NCI-H524 treated with DMSO at 0.1 percent for 48 hours (cell line): Measurements from ENCODE around the gene PHTF1.
"Not testable (repeated sequence)": the region's sequence is repeated elsewhere in the genome, so short reads cannot be mapped to it uniquely, and the experiment has no call there.

Experiments used
- DNase-seq: peaks from one replicate; lab custom pipeline; 2025; lab: John Stamatoyannopoulos, UW

PHTF1 gene

DNA sequence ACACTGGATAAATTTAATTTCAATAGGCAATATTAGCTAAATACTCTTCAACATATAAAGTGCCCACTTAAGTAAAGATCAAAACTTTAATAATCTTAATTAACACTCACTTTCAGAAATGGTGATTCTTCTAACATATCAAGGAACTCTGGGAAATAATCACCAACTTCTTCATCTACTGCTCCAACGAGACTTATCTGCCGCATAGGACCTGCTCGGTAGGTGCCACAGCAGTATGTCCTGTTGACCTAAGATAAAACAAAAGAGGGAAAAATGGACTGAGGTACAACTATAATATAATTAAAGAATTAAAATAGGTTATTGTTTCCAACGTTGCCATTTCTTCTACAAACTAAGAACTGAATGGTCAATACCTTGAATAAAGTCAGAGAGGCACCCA is 18.3 kb upstream of the PHTF1 start:
- DNase-seq = no peak

DNA sequence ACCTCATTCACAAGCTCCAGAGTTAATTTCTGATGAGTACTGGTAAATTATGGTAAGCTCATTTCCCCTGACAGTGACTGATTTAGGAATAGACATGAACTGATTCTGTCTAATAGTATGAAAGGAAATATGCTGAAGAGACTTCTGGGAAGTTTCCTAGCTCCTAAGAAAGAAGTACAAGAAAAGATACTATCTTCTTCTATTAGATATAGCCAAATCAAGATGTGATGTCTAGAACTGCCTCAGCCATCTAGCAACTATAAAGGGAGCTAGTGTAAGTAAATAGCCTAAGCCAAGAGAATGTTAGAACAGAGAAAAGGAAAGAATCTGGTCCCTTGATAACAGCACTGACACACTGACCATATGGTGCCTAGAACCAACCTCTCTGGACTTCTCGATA is 10.7 kb upstream of the PHTF1 start:
- DNase-seq = no peak

DNA sequence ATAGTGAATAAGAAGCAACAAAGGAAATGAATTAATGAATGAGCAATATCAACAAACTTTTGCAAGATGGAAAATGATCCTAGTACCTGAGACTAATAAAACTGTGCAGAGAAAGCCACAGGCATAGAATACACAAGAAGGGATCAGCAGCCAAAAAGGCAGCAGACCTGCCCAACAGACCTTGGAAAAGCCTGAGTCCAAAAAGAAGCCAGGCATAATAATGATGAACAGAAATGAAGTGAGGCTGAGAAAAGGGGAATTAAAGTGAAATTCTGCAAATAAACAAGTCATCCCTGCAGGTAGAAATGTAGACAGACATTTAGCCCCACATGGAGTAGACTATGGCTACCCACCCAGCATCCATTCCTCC is 10.3 kb upstream of the PHTF1 start:
- DNase-seq = no peak

DNA sequence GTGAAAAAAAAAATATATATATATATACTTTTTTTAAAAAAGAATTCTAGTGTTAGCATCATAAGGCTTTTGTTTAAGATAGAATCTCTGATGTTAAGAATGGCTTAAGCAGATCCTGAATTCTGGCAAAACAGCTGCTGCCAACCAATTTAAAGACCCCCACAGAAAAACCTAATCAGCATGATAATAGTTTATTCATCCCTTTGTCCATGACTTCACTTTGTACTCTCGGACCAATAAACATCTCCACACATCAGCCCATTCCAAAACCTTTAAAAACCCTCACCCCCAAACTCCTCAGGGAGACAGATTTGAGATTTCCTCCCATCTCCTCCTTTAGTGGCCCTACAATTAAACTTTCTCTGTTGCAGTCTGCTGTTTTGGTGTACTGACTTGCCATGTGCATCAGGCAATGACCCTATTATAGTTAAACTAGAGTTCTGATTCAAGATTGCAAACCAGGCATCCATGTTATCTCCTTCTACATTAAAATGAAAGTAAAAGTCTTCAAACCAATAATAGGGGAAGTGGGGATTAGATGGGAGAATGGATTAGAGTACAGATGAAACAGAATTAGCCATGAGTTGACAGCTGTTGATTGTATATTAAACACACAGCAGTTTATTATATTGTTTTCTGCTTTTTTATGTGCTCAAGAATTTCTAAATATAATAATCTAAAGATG is 9.8 kb upstream of the PHTF1 start:
- peak; percentile 50 for DNase-seq

DNA sequence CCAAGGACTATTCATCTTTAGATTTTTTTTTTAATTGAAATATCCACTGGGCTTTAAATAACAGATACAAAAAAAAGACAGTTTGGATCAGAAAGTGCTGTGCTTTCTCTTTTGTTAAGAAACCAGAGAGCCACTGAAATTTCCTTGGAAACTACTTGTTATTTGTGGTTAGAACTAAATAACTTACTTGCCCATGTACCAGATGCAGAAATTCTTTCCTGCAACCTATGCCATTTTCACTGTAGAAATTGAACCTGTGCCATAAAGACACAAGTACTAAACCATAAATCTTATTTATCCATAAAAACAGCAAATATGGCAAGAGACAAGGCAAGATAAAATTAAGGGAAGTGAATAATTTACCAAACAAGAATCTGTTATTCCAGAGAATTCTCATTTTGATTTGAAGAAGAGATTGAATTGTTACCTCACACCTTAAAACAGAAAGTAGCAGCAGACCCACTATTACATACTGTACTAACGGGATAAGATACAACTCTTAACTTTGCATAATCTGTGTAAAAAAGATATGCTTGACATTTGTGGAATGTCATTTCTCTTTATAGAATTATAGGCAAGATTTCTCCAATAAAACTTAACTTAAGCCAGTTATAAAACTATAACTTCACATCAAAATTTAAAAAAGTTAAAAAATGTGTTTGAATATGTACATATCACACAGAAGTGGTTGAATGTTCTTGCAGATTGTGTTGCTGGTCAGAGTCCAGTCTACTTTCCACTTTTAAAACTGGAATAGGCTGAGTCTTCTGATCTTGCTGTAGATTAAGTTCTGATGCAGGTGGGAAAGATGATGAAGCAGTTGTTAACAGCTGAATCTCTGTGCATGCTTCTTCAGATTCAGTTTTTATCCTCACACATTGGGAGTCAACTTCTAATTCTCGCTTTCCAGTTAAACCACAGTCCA is 6.3 kb upstream of the PHTF1 start:
- no peak for DNase-seq

DNA sequence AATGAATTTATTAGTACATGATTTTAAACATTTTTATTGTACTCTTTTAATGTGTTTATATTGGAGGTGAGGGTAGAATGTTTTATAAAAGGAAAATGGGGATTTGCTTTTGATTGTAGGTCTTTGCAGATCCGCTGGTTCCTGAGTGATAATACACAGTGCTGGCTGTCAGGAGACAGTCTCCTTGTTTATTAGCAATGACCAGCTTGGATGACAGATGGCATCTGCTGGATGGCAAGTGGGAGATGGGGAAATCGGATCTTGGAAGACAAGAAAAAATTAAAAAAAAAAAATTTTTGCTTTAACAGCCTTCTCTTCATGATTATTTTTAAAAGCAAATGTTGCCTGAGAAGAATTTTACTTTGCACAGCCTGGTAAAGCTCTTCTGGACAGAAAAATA is 4.4 kb upstream of the PHTF1 start:
- DNase-seq = peak; percentile 70

DNA sequence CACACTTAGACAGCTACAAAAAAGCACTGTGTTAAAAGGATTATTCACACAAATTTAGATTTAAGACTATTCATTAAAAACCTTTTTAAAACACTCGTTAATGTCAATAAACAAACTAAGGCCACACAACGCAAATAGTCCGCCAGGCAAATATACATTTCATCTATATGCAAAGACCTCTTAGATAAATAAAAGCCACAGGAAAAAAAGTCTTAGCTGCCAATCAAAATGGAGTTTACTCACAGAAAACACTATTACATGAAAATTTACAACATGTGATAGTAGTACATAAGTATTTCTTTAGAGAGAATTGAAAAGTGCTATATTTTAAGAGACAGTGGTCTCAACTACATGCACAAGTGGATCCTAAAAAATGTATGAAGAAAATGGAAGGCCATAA is 2.7 kb upstream of the PHTF1 start:
- no peak for DNase-seq

DNA sequence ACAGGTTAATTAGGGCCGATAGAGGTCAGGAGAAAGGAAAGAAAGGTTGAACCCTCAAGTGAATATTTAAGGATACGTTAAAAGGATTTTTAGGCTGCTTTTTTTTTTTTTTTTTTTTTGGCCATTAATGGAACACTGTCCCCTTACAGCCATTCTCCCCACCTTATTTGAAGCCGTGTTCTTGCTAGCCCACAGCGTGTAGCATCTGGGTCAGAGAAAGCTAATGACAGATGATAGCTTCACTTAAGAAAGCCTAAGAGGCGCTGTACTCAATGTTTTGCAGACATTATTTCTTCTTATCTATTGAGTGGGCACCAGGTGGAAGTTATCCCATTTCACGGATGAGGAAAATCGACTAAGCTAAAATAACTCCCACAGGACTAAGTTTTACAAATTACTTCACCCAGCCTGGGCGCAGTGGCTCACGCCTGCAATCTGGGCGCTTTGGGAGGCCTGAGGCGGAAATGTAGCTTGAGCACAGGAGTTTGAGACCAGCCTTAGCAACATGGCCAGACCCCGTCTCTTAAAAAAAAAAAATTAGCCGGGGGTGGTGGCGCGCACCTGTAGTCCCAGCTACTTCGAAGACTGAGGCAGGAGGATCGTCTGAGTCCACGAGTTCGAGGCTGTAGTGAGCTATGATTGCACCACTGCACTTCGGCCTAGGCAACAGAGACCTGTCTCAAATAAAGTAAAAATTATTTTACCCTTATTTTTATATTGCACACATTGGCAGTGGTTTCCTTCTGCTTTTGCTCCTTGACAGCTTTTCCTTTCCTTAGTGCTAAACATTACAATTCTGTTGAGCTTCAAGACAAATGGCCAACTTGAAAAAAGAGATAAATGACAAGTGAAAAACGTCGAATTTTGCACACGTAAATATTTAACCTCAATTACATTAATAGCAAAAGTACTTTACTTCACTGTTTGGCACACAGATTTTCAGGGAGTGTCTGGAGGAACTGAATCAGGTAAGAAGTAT is 1.1 kb upstream of the PHTF1 start:
- DNase-seq = no peak

DNA sequence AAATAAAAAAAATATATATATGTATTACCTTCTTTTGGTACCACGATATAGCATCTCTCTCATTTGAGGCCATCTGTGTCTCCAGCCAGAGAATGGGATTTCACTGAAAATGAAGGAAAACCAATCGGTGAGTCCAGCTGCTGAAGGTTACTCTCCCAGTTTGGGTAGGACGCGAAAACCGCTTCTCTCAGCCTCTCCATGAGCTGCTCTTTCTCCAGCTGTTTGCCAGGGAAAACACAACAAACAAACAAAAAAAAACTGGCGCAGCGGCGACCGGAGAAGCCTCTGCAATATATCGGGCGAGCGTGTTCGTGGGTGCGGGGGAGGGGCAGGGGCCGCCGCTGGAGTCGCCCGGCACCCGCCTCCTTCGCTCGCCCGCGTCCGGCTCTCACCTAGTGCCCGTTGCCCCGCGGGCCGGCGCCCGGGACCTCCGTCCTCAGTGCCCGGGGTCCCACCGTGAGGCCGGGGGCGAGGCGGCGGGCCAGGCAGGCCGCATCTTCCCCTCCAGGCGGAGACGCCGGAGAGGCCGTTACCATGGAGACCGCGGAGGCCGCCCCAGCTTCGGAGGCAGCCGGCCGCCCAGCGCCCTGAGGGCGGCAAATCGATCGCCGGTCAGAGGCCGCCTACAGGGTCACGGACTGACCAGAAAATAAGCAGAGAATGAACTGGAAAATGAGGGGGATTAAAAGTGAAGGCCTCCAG is 504 bp downstream of the PHTF1 start:
- no peak for DNase-seq

DNA sequence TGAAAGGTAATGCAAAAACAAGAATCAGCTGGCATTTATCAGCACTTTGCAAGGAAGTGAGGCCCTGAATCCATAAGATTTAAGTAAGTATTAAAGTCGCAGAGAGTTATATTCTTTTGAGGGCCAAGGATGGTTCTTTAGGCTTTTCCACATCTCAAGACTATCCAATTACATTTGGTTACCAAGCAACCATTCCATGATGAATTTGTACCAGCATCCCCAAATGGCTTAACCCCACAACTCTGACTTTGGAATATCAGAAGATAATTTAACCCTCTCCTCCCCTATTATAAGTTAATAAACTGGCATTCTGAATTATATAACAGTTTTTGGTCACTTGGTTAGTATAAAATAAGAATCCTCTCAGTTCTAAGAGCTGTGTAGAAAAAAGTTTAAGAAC is 2.8 kb downstream of the PHTF1 start:
- DNase-seq = no peak

DNA sequence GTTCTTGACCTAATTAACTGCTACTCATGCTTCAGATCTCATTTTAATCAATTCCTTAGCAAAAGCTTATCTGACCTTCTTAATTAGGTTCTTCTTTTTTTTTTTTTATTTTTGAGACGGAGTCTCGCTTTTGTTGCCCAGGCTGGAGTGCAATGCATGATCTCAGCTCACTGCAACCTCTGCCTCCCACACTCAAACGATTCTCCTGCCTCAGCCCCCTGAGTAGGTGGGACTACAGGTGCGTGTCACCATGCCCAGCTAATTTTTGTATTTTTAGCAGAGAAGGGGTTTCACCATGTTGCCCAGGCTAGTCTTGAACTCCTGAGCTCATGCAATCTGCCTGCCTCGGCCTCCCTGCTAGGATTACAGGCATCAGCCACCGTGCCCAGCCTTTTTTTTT is 6.0 kb downstream of the PHTF1 start:
- DNase-seq = not testable (repeated sequence)

DNA sequence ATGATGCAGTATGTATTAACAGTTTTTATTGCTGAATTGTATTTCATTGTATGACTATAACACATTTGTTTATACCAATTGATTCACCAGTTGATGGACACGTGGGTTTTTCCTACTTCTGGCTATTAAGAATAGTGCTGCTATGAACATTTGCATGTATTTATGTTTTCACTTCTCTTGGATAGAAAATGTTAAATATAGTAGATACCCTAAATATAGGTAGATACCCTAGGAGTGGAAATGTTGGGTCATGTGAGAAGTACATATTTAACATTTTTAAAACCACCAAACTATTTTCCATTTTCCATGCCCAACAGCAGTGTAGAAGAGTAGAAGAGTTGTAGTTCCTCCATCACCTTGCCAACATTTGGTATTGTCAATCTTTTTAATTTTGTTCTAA is 7.8 kb downstream of the PHTF1 start:
- DNase-seq = no peak

DNA sequence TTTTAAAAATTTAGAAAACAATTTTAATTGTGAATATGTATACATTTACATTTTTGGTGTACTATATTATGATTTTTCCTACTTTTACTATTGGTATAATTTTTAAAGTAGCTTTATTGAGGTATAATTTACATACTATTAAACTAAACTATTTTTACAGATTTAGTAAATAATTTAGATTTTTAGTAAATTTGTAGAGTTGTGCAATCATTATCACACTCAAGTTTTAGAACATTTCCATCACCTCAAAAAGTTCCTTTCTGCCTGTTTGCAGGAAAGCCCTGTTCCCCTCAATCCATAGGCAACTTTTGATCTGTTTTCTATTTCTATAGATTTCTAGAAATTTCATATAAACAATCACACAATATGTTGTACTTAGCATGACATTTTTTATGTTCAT is 8.2 kb downstream of the PHTF1 start:
- DNase-seq = no peak

DNA sequence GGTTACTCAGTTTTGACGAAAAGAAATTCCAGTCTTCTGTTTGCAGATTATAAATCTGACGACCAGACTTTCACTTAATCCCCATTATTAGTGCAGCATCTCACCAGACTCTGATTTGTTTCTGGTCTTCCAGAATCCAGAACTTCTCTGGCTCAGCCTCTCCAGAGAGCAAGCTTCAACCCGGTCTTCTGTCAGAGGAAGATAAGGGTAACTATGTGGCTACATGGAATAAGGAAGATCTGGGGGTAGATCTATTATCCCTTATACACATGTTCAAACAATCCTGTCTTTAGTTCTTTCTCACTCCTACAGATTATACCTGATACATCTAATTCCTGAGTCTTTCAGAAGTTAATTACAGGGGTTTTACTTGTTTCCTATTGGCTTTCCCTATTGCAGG is 9.9 kb downstream of the PHTF1 start:
- no peak for DNase-seq

DNA sequence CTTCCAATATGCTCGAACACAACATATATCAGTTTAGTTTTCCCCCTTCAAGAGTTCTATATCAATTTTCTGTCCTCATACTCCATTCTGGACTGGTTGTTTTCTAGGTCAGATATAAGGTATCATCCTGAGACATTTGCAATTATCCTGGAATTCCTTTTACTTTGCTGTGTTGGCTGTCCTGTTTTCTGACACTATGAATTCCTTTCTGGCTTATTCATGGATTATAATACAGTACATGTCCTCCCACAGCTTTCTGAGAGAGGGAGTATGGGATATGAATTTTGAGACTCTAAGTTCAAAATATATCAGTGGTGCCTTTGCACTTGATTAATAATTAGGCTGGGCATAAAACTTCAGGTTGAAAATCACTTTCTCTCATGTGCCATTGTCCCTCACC is 11.9 kb downstream of the PHTF1 start:
- DNase-seq = no peak

DNA sequence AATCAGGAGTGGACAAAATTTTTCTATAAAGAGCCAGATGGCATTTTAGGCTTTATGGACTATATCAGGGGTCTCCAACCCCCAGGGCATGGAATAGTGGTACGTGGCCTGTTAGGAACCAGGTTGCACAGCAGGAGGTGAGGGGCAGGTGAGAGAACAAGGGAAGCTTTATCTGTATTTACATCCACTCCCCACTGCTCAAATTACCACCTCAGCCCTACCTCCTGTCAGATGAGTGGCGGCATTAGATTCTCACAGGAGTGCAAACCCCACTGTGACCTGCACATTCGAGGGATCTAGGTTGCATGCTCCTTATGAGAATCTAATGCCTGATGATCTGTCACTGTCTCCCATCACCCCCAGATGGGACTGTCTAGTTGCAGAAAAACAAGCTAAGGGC is 13.9 kb downstream of the PHTF1 start:
- DNase-seq = peak; percentile 28

DNA sequence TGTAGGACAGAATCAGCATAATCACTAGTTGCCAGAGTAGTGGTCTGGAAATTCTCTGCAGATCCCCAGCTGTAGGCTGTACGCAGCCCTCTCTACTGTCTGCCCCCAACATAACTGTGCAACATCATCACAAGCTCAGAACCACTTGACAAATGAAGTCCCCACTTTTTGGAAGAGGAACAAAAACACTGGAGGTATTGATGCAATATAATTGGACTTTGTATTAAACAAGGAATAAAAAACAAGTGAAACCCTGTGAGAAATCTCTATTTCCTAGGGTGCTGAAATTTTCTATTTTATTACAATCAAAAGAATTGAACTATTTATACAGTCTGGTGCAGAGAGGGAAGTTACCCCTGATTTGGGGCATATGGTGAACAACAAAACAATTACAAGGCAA is 15.2 kb downstream of the PHTF1 start:
- no peak for DNase-seq

DNA sequence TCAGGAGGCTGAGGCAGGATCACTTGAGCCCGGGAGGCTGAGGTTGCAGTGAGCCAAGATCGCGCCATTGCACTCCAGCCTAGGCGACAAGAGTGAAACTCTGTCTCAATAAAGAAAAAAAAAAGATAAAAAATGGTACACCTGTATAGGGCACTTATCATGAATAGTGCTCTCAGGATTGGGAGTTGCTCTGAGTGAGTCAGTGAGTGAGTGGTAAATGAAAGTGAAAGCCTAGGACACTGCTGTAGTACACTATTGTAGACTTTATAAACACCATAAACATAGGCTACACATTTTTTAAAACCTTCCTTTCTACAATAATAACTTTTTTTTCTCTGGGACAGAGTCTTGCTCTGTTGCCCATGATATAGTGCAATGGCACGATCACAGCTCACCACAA is 16.8 kb downstream of the PHTF1 start:
- no peak for DNase-seq

DNA sequence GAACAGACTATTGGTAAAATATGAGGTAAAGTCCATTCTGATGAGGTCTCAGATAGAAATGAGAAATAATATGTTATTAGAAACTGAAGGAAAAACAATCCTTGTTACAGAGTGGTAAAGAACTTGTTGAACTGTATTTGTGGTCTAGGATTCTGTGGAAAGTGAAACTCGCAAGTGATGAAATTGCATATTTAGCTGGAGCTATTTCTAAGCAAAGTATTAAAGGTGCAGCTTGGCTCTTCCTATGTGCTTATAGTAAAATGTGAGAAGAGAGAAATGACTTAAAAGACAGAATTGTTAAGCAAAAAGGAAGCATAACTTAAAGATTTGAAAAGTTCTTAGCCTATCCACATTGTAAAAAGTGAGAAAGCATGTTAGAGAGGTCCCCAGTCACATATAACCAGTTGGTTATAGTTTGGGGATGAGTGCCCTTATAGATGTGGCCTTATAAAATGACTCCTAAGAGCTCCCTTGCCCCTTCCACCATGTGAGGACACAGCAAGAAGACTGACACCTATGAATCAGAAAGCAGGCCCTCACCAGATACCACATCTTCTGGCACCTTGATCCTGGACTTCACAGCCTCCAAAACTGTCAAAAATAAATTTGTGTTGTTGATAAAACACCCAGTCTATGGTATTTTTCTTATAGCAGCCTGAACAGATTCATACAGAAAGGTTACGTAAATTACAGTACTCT is 24.8 kb downstream of the PHTF1 start:
- no peak for DNase-seq

DNA sequence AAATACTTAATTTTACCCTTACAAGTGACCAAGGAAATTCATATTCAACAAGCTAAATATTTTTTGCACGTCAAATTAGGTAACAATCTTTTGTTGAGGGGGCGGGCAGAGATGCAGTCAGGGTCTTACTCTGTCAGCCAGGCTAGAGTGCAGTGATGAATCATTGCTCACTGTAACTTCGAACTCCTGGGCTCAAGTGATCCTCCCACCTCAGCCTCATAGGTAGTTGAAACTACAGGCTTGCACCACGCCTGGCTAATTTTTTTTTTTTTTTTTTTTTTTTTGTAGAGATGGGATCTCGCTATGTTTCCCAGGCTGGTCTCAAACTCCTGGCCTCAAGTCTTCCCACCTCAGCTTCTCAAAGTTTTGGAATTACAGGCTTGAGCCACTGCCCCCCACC is 26.5 kb downstream of the PHTF1 start:
- DNase-seq = no peak

DNA sequence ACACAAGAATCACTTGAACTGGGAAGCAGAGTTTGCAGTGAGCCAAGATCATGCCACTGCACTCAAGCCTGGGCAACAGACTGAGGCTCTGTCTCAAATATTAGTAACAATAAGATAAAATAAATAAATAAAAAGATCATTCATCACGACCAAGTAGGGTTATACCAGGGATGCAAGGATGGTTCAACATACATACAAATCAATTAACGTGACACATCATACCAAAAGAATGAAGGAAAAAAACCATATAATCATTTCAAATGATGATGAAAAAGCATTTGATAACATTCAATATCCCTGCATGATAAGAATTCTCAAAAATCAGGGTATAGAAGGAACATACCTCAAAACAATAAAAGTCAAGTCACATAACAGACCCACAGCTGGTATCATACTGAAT is 38.3 kb downstream of the PHTF1 start:
- DNase-seq = no peak
